ENCODE data around the gene RAPGEF5. TPM values are rescaled to one million over a fixed set of nuclear protein-coding genes. Genes with fewer than 3 reads are reported as not detected.

Gene RAPGEF5
- total RNA-seq, 1 donor from 2014 or later = 139 TPM

DNA sequence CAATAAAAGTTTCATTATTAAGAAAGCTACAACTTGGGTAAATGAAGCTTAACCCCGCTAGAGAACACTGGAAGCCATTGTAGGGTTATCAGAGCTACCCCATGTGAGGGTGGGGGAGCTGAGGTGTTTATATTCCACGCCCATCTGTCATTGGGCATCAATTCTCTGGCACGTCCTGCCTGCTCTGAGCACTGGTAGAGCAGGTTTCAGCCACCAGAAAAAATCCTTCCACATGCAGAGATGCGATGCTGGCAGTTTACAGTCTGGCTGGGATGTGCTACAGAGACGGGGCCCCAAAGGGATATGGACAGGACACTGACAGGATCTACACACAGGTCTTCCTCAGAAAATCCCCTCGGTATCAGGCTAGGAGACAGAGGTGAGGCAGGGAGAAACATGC lies 15.9 kb upstream of the RAPGEF5 start:
- no peak overlapping the region for H3K27ac ChIP-seq

DNA sequence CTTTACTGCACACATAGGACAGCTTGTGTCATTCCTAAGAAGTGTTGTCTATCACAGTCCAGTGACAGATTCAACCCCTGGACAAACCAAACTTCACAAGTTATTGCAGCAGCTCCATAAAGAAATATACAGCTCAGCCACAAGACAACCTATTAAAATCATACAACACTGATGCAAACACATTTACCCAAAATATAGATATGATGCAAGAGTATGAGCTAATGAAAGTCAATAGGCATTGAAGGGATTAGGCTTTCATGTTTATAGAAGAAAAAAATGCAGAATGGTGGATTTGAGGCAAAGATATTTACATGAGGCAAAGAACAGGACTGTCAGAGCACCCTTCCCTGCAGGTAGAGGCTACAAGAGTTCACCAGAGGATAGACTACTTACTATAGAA lies 14.9 kb upstream of the RAPGEF5 start:
- Histone ChIP-seq H3K27me3 (no peaks in the 10 kb centered on the region), H3K9me3 (no peaks in the 10 kb centered on the region), H3K4me1 (no peaks in the 10 kb centered on the region), H3K4me3 (no peak overlapping the region), H3K36me3 (no peaks in the 10 kb centered on the region), H3K27ac (no peak overlapping the region)
- intact Hi-C loops (cut with DNase I) = no loop called here
- TF ChIP-seq, protein P1, sequence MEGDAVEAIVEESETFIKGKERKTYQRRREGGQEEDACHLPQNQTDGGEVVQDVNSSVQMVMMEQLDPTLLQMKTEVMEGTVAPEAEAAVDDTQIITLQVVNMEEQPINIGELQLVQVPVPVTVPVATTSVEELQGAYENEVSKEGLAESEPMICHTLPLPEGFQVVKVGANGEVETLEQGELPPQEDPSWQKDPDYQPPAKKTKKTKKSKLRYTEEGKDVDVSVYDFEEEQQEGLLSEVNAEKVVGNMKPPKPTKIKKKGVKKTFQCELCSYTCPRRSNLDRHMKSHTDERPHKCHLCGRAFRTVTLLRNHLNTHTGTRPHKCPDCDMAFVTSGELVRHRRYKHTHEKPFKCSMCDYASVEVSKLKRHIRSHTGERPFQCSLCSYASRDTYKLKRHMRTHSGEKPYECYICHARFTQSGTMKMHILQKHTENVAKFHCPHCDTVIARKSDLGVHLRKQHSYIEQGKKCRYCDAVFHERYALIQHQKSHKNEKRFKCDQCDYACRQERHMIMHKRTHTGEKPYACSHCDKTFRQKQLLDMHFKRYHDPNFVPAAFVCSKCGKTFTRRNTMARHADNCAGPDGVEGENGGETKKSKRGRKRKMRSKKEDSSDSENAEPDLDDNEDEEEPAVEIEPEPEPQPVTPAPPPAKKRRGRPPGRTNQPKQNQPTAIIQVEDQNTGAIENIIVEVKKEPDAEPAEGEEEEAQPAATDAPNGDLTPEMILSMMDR (IDR thresholded peaks at IDR 0.05) = no peak
- no peak for DNase-seq
- ATAC-seq = no peak

More for the DNA sequence above, 15.9 kb upstream of the RAPGEF5 start:
- Histone ChIP-seq H3K4me1 (no peaks in the 10 kb centered on the region), H3K27me3 (no peaks in the 10 kb centered on the region), H3K36me3 (no peaks in the 10 kb centered on the region), H3K9me3 (no peaks in the 10 kb centered on the region), H3K4me3 (no peak overlapping the region)
- ATAC-seq (peak; percentile 28), DNase-seq (no peak)
- TF ChIP-seq, protein P1 (IDR thresholded peaks at IDR 0.05) = no peak
- intact Hi-C loops (cut with DNase I) = no loop called here

DNA sequence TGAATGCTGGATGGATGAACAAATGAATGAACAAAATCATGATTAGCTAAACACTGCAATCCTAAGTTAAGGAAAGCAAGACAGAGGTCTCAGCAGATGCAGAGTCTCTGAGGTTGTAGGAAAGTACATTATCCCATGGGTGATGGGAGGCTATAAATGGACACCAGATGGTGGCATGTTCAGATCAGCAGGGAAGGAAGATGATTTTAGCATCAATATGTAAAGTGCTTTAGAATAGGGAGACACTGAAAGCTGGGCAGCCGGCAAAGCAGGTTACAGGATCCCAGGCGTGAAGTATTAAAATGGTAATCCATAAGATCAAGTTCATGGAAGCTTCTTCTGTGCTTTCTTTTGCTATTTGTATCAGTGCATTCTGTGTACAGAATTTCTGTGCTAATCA lies 7.9 kb upstream of the RAPGEF5 start:
- H3K4me3 ChIP-seq = no peak overlapping the region
- DNase-seq (no peak), ATAC-seq (no peak)
- H3K27ac ChIP-seq = no peak overlapping the region
- H3K36me3 ChIP-seq = no peaks in the 10 kb centered on the region
- no peaks in the 10 kb centered on the region for H3K9me3 ChIP-seq
- no peaks in the 10 kb centered on the region for H3K27me3 ChIP-seq
- H3K4me1 ChIP-seq = no peaks in the 10 kb centered on the region
- intact Hi-C loops (cut with DNase I) = no loop called here
- TF ChIP-seq, protein P1 (IDR thresholded peaks at IDR 0.05) = no peak

DNA sequence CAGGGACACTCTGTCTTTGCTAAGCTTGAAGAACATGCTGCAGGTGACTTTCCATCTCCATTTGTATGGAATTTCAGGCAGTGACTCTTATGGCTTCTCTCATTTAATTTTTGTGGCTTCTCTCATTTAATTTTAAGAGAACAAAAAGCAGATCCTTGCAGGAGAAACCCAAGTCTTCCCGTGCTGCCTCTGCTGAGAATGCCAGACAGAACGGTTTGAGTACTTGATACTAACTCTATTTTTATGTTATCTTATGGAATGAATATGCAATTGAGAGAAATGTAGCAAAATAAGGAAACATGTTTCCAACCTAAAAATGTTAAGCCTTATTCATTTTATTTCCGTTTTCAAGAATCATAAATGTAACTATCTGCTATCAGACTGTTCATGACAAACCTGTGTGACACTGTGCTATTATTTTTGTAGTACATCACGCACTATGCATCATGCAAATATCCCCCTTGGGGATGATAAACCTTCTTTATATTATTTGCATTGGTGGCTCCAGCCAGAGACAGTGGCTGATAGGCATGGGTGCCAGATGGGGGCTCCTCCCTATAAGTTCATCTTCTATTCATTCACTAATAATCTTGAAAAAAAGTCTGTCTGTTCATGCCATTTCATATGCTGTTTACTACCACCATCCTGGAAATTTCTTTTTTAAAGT lies 6.9 kb upstream of the RAPGEF5 start:
- Histone ChIP-seq H3K27ac (no peak overlapping the region), H3K4me1 (no peaks in the 10 kb centered on the region), H3K27me3 (no peaks in the 10 kb centered on the region), H3K9me3 (no peaks in the 10 kb centered on the region), H3K36me3 (no peaks in the 10 kb centered on the region), H3K4me3 (no peak overlapping the region)
- ATAC-seq (no peak), DNase-seq (no peak)
- intact Hi-C loops (cut with DNase I) = no loop called here
- TF ChIP-seq, protein P1 (IDR thresholded peaks at IDR 0.05) = no peak

DNA sequence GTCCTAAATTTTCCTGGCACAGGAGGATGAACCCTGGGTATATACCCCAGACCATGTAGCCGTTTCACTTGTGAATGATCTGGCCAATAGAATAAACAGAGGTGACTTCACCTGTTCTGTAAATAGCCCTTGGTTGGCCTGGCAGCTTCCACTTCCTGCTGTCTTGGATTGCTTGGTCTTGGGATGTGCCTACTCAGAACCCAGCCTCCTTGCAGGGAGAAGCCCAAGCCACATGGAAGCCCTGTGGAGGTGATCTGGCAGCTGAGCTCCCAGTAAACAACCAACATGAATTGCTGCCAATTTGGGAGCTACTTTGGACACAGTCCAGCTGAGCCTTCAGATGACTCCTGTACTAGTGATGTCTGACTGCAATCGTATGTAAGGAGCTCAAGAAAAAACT lies 4.8 kb upstream of the RAPGEF5 start:
- Histone ChIP-seq H3K4me3 (no peak overlapping the region), H3K27ac (no peak overlapping the region), H3K36me3 (no peaks in the 10 kb centered on the region), H3K9me3 (no peaks in the 10 kb centered on the region), H3K27me3 (no peaks in the 10 kb centered on the region), H3K4me1 (no peaks in the 10 kb centered on the region)
- intact Hi-C loops (cut with DNase I) = no loop called here
- DNase-seq (no peak), ATAC-seq (peak; percentile 21)
- TF ChIP-seq, protein P1 (IDR thresholded peaks at IDR 0.05) = no peak

DNA sequence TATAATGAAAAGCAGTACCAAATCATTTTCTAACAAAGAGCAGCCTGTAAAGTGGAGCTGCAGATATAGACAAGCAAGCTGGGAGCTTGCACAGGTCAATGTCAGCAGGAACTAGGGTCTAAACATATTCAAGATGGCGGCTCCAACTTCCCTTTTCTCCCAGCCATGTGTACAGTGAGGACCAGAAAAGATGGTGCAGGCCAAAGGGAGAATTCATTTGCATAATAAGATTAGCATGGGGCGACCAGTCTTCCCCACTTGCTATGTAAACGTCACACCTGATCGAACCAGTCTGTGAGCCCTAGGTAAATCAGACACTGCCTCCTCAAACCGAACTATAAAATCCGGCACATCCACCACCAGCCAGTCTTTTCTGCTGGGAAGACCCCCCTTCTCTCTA lies 4.4 kb upstream of the RAPGEF5 start:
- H3K27ac ChIP-seq = no peak overlapping the region
- no peaks in the 10 kb centered on the region for H3K36me3 ChIP-seq
- H3K4me1 ChIP-seq = no peaks in the 10 kb centered on the region
- no peaks in the 10 kb centered on the region for H3K9me3 ChIP-seq
- DNase-seq = no peak
- TF ChIP-seq, protein P1 (IDR thresholded peaks at IDR 0.05) = no peak
- H3K4me3 ChIP-seq = no peak overlapping the region
- H3K27me3 ChIP-seq = no peaks in the 10 kb centered on the region
- ATAC-seq = no peak
- intact Hi-C loops (cut with DNase I) = no loop called here
